ENCODE results near the gene AMN1. TPM values are rescaled to one million over a fixed set of nuclear protein-coding genes. Genes with fewer than 3 reads are reported as not detected.
"Not testable (repeated sequence)": the region's sequence is repeated elsewhere in the genome, so short reads cannot be mapped to it uniquely, and the experiment has no call there.

The AMN1 gene
- total RNA-seq, 1 experiment from 2014 or later: 14.8 TPM

DNA sequence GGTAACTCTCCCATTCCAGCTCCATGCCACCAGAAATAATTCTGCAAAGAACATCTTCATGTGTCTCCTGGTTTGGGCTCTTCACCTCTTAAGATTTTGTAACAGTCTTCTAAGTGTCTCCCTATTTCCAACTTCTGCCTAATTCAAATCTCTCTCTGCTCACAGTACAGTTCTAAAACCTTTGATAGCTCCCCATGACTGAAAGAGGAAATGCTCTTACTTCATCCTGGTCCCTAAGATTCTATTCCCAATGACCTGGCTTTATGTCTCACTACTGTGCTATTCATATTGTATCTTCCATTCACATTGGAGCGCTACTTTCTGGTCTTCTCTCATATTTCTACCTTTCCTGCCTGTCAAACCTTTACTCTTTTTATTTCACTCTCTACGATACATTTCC, 1.6 kb downstream of the AMN1 start:
- no peaks in the 10 kb centered on the region for H3K36me3 ChIP-seq
- no peak for DNase-seq (ENCODE audit: low read depth in 1 of 2, low spot score in 2 of 2)
- no peaks in the 10 kb centered on the region for H3K9me3 ChIP-seq (replicated peaks)
- H3K27ac ChIP-seq: no peak overlapping the region
- no peak overlapping the region for H3K4me3 ChIP-seq
- no peaks in the 10 kb centered on the region for H3K27me3 ChIP-seq (replicated peaks)
- H3K4me1 ChIP-seq (replicated peaks): peaks cover 32% of the 10 kb centered on the region

DNA sequence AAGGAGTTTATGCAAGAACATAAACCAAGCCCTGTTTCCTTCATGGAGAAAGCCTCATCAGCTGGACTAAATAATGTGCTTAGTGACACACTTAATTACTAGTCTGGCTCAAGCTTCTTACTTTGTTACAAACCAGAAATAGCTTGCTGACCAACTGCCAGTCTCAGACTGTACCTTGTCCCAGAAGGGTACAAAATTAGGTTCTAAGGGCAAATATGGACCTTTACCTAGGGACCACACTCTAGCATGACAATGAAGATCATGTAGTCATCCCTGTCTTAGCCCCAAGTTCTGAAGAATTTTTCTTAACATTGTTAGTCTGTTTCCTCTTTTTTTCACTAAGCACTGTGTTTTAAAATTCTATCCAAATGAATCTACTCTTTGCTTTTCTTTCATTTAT, 2.2 kb downstream of the AMN1 start:
- H3K4me3 ChIP-seq: no peak overlapping the region
- no peak overlapping the region for H3K27ac ChIP-seq
- no peaks in the 10 kb centered on the region for H3K27me3 ChIP-seq (replicated peaks)
- peaks cover 27% of the 10 kb centered on the region for H3K4me1 ChIP-seq (replicated peaks)
- no peaks in the 10 kb centered on the region for H3K36me3 ChIP-seq
- H3K9me3 ChIP-seq (replicated peaks): no peaks in the 10 kb centered on the region
- no peak for DNase-seq (ENCODE audit: low read depth in 1 of 2, low spot score in 2 of 2)

DNA sequence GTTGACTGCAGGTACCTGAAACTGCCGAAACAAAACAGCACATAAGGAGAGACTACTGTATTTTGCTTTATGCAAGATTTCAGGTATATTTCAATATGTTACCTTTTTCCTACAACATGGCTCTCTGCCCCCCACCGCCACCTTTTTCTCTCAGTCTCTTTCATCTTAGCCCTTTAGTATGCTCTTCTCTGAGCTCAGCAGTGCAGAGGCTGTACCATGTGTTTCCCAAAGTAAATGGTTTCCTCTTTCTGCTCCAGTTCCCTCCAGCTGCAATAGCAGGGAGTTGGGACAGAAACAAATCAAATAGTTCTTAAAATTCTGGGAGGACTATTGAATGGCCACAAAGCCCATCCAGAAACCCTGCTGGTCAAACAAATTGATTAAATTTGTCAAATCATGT, 4.3 kb downstream of the AMN1 start:
- Histone ChIP-seq H3K27me3 (replicated peaks) (no peaks in the 10 kb centered on the region), H3K4me1 (replicated peaks) (peaks cover 13% of the 10 kb centered on the region), H3K9me3 (replicated peaks) (no peaks in the 10 kb centered on the region), H3K4me3 (no peak overlapping the region), H3K36me3 (no peaks in the 10 kb centered on the region), H3K27ac (no peak overlapping the region)
- DNase-seq (ENCODE audit: low read depth in 1 of 2, low spot score in 2 of 2): no peak

DNA sequence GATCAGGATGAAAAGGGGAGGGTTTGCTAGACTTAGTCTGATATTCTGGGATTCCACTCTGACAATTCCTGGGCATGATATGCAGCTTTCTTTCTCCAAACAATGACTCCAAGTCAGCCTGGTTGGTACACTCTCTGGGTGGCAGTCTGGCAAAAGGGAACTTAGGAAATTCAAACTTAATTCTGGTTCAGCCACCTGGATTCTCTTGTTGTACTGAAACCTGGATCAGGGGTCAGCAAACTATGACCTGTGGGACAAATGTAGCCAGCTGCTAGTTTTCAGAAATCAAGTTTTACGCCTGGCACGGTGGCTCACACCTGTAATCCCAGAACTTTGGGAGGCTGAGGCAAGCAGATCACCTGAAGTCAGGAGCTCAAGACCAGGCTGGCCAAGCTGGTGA, 6.2 kb downstream of the AMN1 start:
- H3K4me1 ChIP-seq (replicated peaks): 0 out of 2 replicates have a peak, but pooled peaks cover 4% of the 10 kb centered on the region
- H3K36me3 ChIP-seq: no peaks in the 10 kb centered on the region; the same call in 1 of the 2 replicates
- no peak overlapping the region for H3K4me3 ChIP-seq
- no peaks in the 10 kb centered on the region for H3K27me3 ChIP-seq (replicated peaks)
- no peaks in the 10 kb centered on the region for H3K9me3 ChIP-seq (replicated peaks)
- no peak overlapping the region for H3K27ac ChIP-seq
- no peak for DNase-seq (ENCODE audit: low read depth in 1 of 2, low spot score in 2 of 2)

DNA sequence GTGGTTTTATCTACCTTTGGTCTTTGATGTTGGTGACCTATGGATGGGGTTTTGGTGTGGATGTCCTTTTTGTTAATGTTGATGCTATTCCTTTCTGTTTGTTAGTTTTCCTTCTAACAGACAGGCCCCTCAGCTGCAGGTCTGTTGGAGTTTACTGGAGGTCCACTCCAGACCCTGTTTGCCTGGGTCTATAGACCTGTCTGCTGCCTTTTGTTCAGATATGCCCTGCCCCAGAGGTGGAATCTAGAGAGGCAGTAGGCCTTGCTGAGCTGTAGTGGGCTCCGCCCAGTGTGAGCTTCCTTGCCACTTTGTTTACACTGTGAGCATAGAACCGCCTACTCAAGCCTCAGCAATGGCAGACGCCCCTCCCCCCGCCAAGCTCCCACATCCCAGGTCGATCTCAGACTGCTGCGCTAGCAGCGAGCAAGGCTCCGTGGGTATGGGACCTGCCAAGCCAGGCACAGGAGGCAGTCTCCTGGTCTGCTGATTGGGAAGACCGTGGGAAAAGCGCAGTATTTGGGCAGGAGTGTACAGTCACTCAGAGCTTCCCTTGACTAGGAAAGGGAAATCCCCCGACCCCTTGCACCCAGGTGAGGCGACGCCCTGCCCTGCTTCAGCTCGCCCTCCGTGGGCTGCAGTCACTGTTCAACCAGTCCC, 10.2 kb downstream of the AMN1 start:
- not testable (repeated sequence) for H3K9me3 ChIP-seq (replicated peaks); H3K4me3 ChIP-seq; H3K27ac ChIP-seq; H3K36me3 ChIP-seq; H3K4me1 ChIP-seq (replicated peaks); H3K27me3 ChIP-seq (replicated peaks); DNase-seq (ENCODE audit: low read depth in 1 of 2, low spot score in 2 of 2)

GRCh38 chr12:31716998-31717397, 11.8 kb downstream of the AMN1 start:
- H3K27me3 ChIP-seq (replicated peaks); H3K4me1 ChIP-seq (replicated peaks); H3K9me3 ChIP-seq (replicated peaks); DNase-seq (ENCODE audit: low read depth in 1 of 2, low spot score in 2 of 2); H3K27ac ChIP-seq; H3K36me3 ChIP-seq; H3K4me3 ChIP-seq: not testable (repeated sequence)

DNA sequence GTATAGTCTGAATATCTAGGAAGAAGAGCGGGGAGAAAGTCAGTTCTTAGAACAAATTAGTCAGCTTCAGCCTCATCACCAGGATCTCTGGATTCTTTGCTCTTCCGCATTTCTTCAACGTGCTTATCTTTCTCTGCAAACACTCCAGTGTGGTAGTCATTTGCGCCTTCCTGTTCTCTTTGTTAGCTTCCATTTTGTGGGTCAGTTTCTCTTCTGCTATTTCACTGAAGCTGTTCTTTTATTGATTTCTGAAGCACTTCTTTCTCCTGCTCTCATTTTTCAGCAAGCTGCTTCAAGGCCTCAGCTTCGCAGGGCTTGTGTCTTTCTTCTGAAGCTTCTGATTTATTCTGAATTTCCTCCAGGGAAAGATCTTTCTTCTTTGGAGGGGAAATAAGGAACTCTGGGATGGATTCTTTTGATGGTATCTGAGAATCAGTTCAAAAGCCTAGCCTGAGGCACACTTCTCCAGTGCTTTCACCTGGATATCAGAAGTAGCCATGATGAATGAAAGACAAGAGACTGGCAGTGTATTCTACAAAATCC, 13.5 kb downstream of the AMN1 start:
- Histone ChIP-seq H3K27me3 (replicated peaks) (no peaks in the 10 kb centered on the region), H3K4me3 (no peak overlapping the region), H3K27ac (no peak overlapping the region), H3K36me3 (no peaks in the 10 kb centered on the region; the same call in 1 of the 2 replicates), H3K9me3 (replicated peaks) (no peaks in the 10 kb centered on the region), H3K4me1 (replicated peaks) (no peaks in the 10 kb centered on the region)
- no peak for DNase-seq (ENCODE audit: low read depth in 1 of 2, low spot score in 2 of 2)

DNA sequence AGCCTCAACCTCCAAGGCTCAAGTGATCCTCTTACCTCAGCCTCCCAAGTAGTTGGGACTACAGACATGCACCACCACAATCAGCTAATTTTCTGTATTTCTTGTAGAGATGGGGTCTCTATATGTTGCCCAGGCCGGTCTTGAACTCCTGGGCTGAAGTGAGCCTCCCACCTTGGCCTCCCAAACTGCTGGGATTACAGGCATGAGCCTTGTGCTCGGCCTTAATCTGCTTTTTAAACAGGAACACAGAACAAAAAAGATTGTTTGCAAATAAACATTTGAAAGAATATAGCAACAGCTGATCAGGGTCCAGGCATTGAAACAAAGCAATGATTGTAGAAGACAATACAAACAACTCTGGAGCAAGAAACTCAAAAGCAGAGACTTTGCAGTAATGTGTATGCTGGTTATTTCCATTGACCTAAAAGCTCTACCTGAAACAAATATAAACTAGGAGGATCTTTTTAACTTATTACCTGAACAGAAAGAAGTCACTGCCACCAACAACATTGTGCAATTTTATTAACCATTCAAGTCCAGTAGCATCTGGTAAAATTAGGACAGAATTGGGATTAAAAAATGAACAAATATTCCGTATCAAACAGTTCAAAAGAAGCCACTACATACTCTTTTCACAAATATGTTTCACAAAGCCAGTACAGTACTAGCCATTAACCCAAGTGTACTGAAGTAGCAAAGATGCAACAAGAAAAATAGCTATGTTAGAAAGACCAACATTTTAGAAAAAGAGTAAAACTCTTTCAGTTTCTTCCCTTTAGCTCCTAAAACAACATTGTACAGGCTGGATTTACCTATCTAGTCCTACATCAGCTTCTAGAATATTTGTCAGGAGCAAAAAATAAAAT, 14.2 kb downstream of the AMN1 start:
- no peak overlapping the region for H3K4me3 ChIP-seq
- H3K9me3 ChIP-seq (replicated peaks): no peaks in the 10 kb centered on the region
- no peaks in the 10 kb centered on the region for H3K27me3 ChIP-seq (replicated peaks)
- H3K27ac ChIP-seq: no peak overlapping the region
- H3K36me3 ChIP-seq: no peaks in the 10 kb centered on the region; the same call in 1 of the 2 replicates
- H3K4me1 ChIP-seq (replicated peaks): no peaks in the 10 kb centered on the region
- DNase-seq (ENCODE audit: low read depth in 1 of 2, low spot score in 2 of 2): no peak

DNA sequence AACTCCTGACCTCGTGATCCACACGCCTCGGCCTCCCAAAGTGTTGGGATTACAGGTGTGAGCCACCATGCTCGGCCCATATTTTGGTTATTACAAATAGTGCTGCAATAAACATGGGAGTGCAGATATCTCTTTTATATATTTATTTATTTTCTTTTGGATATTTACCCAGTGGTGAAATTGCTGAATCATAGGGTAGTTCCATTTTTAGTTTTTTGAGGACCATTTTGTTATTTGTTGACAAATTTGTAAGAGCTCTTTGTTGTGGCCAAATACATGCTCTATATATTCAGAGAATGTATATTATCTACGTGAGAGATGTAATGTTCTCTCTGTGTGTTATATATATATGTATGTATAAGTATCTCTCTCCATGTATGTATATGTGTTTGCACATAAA, 15.9 kb downstream of the AMN1 start:
- H3K9me3 ChIP-seq (replicated peaks): no peaks in the 10 kb centered on the region
- H3K27me3 ChIP-seq (replicated peaks): no peaks in the 10 kb centered on the region
- no peak overlapping the region for H3K27ac ChIP-seq
- DNase-seq (ENCODE audit: low read depth in 1 of 2, low spot score in 2 of 2): no peak
- no peak overlapping the region for H3K4me3 ChIP-seq
- no peaks in the 10 kb centered on the region; the same call in 1 of the 2 replicates for H3K36me3 ChIP-seq
- no peaks in the 10 kb centered on the region for H3K4me1 ChIP-seq (replicated peaks)

DNA sequence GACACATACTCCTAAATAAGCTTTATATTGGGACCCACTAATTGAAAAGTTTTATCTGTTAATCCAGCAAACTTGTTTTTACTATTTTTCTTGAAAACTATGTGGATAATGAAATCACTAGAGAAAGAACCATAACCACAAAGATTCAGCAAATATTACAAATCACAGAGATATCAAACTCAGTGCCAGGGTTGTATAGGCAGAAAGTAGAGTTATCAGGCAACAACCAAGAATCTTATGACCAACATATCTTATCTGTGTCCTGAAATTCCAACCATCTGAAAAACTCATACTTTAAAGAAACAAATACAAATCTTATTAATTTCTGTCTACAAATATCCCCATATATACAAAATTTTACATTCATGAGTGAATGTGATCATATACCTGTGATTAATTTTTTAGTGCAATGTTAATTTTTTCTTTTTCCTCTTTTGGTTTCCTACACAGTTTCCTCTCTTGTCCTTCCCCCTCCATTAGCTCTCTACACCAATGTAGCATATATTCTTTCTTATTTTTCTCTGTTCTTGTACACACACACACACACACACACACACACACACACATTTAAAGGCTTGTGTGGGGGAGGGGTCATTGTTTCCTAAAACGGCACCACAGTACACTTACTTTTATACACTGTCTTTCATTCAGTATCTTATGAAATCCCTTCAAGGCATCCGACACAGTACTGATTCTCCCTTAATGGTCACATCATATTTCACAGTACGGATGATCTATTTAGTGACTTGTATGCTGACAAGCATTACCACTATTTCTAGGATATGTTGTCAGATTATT, 18.6 kb downstream of the AMN1 start:
- Histone ChIP-seq H3K4me3 (no peak overlapping the region), H3K36me3 (no peaks in the 10 kb centered on the region), H3K27ac (no peak overlapping the region), H3K9me3 (replicated peaks) (0 out of 2 replicates have a peak, but pooled peaks cover 3% of the 10 kb centered on the region), H3K4me1 (replicated peaks) (no peaks in the 10 kb centered on the region), H3K27me3 (replicated peaks) (no peaks in the 10 kb centered on the region)
- no peak for DNase-seq (ENCODE audit: low read depth in 1 of 2, low spot score in 2 of 2)

- H3K36me3 ChIP-seq; H3K4me1 ChIP-seq (replicated peaks); H3K27me3 ChIP-seq (replicated peaks); H3K9me3 ChIP-seq (replicated peaks); DNase-seq (ENCODE audit: low read depth in 1 of 2, low spot score in 2 of 2); H3K27ac ChIP-seq; H3K4me3 ChIP-seq: not testable (repeated sequence)
Measured at GRCh38 chr12:31708118-31708517, 20.7 kb downstream of the AMN1 start.

DNA sequence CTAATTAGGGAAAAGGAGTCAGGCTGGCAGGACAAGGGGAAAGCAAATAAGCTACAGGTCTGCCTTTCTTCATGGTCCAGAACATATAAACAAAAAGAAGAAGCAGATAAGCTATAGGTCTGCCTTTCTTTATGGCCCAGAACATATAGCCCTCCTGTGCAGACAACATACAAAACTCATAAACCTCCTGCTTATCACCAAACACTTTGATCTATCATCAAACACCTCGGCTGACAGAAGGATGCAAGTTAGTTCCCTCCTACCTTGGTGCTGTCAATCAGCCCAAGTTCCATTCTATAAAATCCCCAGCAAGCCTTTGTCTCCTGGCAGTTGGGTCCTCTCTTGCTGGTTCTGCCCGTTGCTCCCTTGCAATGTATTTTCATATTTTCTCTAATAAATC, 23.2 kb downstream of the AMN1 start:
- Histone ChIP-seq H3K9me3 (replicated peaks) (0 out of 2 replicates have a peak, but pooled peaks cover 3% of the 10 kb centered on the region), H3K4me1 (replicated peaks) (no peaks in the 10 kb centered on the region), H3K4me3 (no peak overlapping the region), H3K27me3 (replicated peaks) (no peaks in the 10 kb centered on the region), H3K36me3 (no peaks in the 10 kb centered on the region), H3K27ac (no peak overlapping the region)
- DNase-seq (ENCODE audit: low read depth in 1 of 2, low spot score in 2 of 2): no peak

GRCh38 chr12:31702047-31702446, 26.8 kb downstream of the AMN1 start:
- DNase-seq (ENCODE audit: low read depth in 1 of 2, low spot score in 2 of 2): no peak
- Histone ChIP-seq H3K4me1 (replicated peaks) (no peaks in the 10 kb centered on the region), H3K4me3 (no peak overlapping the region), H3K27ac (no peak overlapping the region), H3K9me3 (replicated peaks) (no peaks in the 10 kb centered on the region), H3K36me3 (no peaks in the 10 kb centered on the region), H3K27me3 (replicated peaks) (no peaks in the 10 kb centered on the region)

Data from SJSA1 (cell line).